GM19240 (cell line): ENCODE data around the gene ZNF512B.
"Not testable (repeated sequence)": the region's sequence is repeated elsewhere in the genome, so short reads cannot be mapped to it uniquely, and the experiment has no call there.

Experiments
- DNase-seq: peaks from one replicate; pipeline ENCODE4 v3.0.0; 2011; ENCODE audit warnings: low spot score; ENCODE audit not compliant: insufficient read length

ZNF512B gene

DNA sequence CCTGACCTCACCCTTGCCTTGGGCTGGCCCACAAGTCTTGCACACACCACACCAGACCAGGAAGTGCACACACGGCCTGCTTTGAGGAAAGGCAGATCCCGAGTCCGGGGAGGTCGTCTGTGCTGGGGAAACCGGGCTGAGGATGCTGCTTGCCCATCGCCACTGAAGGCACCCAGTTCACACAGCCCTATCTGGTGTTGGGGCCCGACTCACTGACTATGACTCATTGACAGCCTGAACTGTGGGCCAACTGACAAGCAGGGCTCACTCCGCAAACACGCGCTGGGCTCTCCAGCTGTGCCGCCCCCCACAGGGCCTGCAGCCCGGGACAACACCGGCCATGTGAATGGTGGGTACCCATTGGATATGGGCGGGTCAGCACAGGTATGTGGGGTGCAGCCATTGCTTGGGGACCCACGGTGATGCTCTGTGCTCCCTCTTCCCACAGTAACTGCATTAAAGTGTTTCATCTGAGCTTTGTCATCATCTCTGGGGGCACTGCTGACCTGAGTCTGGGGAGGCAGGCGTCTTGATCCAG, 8.1 kb upstream of the ZNF512B start:
- DNase-seq: no peak

DNA sequence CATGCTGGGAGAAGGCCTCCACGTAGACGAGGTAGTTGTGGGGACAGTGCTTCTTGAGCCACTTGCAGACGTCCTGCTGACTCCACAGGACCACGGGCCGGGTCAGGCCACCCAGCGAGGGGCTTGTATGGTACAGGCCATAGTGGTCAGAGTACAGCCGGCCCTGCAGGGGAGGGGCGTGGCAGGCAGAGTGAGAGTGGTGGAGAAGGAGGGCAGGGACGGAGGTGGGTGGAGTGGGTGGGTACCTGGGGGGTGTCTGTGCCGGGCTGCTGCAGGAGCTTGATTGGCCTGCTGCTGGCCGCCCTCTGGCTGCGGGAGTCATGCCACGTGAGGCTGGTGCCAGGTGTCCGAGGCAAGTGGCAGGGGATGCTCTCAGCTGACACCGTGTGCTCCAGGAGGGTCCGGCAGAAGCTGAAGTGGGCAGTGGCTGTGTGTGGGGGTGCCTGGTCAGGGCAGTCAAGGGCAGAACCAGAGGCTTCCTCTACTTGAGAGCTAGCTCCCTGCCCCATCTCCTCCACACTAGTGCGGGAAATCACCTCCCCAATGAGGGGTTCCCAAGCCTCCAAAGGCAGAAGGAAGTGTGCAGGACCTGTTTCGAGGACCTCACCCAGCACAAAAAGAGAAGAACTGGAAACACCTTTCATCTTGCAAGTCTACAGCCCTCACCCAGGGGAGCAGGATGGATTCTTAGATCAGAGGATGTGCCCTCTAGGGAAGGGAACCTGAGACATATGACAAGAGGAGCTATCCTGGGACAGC, 7.4 kb upstream of the ZNF512B start:
- DNase-seq: no peak

DNA sequence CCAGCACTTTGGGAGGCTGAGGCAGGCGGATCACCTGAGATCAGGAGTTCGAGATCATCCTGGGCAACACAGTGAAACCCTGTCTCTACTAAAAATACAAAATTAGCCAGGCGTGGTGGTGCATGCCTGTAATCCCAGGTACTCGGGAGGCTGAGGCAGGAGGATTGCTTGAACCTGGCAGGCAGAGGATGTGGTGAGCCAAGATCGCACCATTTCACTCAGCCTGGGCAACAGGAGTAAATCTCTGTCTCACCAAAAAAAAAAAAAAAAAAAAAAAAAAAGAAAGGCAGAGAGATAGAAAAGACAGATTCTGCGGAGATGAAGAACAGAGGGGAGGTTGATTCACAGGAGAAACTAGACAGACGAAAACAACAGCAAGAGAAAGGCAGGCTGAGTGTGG, 6.8 kb upstream of the ZNF512B start:
- not testable (repeated sequence) for DNase-seq

DNA sequence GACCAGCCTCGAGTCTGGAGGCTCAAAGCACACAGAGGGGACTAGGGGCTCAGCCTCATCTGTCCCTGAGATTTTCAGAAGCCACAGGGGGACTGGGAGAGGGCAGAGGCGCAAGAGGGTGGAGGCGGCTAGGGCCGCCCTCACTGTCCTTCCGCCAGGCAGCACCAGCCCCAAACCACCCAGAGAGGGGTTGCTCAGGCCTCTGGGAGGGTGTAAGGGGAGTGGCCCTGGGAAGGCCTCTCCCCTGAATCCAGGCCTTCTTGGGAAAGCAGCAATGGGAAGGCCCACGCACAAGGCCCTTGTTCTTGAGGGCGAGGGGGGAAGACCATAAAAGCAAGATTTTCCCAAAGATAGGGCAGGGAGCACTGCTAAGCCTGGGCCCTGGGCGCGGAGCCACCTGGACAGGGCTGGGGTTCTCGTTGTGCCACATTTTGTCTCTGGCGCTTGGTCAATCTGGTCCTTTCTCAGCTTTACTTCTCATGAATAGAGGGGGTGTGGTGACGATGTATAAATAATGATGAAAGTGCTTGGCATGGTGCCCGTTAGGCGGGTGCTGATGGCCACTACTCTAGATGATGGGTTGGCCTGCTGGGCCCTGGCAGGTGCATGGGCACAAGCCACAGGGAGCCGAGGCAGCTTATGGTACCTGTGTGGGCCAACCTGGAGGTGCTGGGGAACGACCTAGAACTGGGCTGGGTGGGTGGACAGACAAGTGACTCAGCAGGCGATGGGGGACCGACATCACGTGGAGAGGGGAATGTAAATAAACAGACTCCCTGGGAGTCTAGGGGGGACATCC, 4.9 kb upstream of the ZNF512B start:
- no peak for DNase-seq

DNA sequence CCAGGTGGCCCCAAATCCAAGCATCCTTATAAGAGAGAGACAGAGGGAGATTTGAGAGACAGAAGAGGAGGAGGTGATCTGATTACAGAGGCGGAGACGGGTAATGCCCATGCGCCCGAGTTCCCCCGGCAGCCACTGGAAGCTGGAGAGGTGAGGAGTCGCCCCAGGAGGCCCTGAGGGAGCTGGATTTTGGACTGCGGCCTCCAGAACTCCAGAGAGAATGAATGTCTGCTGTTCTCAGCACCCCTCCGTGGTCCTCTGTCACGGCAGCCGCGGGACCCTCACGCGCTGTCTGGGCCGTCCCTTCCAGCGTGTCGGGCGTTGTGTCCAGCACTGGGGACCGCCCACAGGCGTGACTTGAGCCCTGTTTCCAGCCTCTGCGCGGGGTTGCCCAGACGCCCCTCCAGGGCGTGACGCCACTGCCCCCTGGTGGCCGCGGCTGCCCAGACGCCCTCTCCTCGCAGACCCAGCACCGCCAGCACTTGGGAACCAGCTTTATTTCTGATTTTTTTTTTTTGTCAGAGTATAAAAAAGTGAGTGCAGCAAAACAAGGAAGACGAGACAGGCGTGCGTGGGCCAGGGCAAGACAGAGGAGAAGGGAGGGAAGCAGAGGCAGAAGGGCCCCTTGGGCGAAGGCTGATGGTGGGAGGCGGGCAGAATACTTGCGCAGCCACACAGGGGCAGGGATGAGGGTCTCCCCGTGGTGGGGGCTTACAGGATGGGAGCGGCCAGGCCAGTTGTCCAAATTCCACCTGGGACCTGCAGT, 4.1 kb upstream of the ZNF512B start:
- peak; percentile 87 for DNase-seq

DNA sequence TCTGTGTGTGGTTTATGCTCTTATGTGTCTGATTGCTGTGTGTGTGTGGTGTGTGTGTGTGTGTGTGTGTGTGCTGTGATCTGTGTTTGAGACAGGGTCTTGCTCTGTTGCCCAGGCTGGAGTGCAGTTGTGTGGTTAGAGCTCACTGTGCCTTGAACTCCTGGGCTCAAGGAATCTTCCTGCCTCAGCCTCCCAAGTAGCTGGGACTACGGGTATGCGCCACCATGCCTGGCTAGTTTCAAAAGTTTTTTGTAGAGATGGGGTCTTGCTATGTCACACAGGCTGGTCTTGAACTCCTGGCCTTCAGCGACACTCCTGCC, 3.4 kb upstream of the ZNF512B start:
- DNase-seq: no peak

DNA sequence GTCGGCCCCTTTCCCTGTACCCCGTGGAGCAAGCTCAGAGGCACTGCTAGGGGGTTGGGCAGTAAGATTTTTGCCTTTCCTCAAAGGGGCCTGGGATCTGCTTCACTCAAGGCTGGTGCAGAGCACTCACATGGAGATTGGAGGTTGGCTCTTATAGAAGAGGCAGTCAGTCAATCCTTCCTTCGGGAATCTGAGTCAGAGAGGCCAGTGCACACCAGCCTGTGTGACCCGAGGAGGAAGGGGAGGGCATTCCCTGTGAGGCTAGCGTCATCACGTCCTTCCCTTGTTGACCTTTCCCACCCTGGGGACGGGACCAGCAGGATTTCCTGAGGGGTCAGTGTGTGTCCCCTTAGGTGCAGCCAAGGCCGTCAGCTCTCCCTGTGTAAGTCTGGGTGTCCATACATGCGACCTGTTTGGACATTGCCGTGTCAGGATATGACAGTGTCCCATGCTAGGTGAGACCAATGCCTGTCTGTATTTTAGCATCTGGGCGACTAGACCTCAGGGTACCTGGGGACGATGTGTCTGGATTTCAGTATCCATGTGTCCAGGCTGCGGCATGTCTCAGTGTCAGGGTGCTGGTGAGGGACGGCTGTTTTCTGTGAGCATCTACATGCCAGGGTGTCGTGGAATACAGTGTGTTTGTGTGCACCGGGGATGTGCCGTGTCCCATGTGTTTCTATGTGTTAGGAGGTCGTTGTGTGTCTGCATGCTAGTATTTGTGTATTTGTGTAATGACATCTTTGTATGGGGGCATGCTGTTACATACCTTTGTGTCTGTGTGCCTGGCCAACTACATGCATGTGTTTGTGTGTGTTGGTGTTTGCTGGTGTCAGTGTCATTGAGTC, 2.8 kb upstream of the ZNF512B start:
- DNase-seq: no peak

DNA sequence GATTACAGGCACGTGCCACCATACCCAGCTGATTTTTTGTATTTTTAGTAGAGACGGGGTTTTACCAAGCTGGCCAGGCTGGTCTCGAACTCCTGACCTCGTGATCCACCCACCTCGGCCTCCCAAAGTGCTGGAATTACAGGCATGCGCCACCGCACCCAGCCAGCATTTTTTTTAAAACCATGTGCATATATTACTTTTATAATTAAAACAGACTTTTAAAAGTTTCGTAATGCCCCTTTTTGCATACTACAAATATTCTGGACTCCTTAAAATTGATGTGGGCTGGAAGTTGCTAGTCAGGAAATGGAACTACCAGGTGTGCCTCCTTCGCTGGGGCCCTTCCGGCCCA, 2.2 kb upstream of the ZNF512B start:
- DNase-seq: not testable (repeated sequence)

DNA sequence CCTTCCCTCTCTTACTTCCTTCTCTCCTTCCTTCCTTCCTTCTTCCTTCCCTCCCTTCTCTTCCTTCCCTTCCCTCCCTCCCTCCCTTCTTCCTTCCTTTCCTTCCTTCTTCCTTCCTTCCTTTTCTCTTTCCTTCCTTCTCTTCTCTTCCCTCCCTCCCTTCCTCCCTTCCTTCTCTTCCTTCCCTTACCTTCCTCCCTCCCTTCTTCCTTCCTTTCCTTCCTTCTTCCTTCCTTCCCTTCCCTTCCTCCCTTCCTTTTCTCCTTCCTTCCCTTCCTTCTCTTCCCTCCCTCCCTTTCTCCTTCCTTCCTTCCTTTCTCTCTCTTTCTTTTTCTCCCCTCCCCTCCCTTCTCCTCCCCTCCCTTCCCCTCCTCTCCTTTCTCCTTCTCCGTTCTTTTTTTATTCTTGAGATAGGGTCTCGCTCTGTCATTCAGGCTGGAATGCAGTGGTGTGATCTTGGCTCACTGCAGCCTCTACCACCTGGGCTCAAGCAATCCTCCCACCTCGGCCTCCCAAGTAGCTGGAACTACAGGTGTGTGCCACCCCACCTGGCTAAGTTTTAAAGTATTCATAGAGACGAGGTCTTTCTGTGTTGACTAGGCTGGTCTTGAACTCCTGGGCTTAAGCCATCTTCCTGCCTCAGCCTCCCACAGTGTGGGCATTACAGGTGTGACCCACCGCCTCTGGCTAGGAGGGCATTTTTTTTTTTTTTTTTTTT, 1.1 kb upstream of the ZNF512B start:
- DNase-seq: no peak

DNA sequence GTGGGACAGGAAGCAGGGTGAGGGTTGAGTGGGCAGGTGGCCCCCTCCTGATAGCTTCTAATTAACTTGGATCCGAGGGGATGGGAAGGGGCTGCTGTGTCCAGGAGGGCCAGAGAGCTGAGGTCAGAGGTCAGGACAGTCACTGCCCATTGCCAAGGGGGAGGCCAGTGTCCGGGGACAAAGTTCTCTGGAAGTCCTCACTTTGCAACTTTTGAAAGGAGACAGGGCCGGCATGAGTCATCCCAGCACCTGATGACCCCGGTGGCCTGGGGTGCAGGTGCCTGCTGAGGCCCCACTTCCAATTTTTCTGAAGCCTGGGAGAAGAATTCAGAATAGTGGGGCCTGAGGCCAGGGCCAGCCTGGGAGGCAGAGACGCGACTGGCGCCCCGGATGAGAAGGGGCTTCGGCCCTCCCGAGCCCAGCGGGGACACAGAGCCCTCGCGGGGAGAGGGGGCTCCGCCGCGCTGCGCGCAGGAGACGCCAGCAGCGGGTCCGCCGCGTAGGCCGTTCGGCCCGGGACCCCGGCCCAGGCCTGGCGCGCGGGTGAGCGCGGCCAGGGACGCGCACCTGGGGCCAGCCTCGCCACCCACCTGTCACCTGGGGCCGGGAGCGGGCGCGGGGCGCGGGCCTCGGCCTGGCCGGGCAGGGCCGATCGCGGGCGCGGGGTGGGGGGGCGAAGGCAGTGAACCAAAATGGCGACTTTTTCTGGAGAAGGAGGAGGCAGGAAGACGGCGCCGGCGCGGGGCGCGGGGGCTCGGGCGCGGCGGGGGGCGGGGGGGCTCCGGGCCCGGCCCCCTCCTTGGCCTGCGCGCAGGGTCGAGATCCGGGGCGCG, 586 bp downstream of the ZNF512B start:
- no peak for DNase-seq

DNA sequence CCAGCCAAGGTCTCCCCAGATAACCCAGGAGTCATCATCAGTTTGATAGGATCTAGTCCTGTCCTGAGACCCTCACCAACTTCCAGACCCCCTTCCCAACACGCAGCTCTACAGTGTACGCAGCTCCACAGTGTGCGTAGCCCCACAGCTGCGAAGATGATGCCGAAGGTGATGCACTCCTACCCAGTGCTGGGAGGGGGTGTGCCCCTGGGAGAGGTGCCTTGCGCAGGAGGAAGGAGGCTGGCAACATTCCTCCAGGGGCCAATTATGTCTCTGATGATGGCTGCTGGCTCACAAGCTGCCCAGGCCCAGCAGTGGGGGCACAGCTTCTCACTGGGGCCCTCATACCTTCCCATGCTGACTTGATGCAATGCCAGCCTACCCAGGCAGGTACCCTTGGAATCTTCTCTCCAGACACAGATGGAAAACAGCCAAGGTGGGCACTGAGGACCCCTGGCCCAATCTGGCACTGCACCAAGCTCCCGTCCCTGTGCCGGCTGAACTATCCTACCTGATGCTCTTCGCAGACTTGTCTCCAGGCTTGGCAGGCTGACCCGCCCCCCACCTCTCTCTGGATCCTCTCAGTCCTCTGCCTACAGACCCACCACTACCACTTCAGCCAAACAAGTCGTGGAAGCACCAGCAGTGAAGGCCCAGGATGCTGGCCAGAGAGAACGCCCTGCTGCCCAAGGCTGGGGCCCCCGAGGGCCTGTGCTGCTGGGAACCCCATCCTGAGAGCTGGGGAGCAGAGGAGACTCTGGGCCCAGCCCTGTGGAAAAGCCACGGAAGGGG, 1.4 kb downstream of the ZNF512B start:
- DNase-seq: no peak

DNA sequence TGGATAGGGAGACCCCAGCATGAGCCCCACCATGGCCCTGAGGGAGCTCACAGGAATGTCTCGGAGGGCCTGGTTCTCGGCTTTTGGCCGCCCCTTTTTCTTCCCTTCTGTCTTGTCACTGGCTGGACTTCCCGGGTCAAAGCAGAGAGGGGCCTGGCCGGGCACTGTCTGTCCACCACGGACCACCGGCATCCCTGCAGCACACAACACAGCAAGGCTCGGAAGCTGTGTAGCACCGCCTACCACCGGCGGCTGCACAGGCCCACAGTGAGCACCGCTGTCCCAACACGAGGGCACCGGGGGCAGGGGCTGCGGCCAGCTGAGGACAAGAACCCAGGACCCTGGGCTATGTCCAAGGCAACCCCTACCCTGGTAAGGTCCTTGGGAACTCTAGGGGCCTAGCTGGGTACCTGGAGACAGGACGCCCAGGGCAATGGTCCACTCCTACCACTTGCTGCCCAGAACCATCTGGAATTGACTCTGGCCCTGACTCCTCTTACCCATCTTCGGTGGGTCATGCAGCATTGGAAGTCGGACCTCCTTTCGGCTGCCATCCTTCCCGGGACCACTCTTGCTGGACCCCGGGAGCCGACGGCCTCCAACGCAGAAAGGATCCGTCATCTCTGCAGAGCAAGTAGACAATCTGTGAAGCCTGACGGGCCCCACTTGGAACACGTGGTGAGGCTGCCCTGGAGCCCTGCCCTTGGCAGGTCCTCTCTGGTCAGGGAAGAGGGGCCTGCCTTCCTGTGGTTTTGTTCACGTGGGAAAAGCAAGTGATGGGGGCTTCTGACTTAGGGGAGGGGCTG, 2.2 kb downstream of the ZNF512B start:
- DNase-seq: no peak

DNA sequence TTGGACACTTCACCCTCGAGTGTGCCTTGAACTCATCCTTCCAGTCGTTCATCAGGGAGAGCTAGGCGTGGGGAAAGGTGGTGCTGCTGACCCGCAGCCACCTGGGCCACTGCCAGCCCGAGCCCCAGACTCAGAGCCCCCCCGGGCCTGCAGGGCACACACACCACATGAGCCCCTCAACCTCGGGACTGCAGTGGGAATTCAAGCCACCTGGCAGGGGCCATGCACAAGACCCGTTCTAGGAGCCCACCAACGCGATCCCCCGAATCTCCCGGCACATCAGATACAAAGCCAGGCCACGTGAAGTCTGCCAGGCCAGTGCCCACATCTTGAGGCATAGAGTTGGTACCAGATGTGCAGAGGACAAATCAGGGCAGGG, 2.8 kb downstream of the ZNF512B start:
- no peak for DNase-seq

DNA sequence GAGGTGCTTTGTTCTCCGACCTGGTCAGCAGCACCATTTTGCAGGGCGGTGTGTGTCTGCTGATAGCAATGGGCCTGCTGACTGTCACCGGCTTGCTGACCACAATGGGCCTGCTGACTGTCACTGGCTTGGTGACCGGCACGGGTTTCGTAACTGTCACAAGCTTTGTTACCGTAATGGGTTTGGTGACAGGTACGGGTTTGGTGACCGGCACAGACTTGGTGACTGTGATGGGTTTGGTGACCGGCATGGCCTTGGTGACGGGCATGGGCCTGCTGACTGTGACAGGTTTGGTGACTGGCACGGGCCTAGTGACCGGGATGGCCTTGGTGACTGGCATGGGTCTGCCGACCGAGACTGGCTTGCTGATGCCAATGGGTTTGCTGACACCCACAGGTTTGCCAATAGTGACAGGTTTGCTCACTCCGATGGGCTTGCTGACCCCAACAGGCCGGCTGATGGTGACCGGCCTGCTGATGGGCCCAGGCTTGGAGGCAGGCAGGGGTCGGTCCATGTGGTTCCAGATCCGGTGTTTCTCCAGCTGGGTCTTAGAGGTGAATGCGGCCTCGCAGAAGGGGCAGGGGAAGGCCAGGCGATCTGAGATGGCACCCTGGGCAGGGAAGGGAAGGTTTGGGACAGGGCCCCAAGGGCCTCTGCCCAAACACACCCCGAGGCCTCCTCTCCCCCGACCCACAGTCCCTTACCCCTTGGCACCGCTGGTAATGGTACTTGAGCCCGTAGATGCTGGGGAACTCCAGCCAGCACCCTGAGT, 3.4 kb downstream of the ZNF512B start:
- DNase-seq: no peak

DNA sequence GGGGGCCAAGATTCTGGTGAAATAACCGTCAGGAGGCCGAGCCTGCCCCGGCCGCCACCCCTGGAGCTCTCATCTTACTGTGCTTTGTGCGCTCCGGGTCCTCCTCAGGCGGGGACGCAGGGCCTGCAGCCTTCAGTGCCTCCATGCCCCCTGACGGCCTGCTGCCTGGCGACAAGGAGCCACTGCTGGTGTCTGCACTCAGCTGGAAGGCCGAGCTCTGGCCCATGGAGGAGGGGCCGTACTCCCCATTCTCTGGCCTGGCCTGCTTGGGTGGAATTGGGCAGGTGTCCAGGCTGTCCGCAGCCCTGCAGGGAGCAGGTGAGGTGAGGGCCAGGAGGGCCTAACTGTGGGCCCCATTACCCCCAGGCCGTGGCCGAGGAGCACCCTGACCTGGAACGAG, 5.3 kb downstream of the ZNF512B start:
- no peak for DNase-seq

DNA sequence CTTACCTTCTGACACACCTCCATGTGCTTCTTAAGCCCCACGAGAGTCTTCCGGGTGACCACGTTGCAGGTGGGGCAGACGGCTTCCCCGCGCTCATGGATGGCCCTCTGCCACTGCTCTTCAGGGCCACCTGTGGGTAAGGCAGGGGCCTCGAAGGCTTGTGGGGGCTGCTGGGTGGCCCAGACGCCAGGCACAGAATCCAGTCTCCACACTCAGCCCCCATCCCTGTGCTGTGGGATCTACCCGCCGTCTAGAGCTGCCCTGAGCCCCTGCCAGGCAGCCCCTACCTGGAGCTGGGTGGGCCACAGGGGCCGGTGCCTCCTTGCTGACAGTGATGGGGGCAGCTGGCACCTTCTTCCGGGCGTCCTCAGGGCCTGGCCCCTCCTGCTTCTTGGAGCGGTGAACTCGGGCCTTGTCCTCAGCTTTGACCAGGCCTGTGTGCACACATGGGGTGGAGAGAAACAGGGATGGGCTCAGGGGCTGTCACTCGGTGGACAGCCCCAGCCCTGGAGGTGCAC, 5.9 kb downstream of the ZNF512B start:
- DNase-seq: no peak

DNA sequence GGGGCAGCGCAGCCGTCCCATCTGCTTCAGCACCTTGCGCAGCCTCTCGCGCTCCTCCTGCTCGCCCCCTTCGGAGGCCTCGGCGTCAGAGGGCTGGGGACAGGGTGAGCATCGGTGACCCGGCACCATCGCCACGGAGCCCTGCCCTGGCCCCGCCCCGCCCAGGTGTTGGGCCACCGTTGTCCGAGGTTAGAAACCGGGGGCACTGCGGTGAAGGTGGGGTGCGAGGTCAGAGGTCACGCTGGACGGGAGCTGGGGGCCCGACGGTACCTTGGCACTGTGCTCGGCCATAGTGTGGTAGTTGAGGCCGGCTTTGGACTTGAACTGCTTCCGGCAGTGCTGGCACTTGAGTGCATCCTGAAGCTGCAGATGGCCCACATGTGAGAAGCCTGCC, 6.4 kb downstream of the ZNF512B start:
- no peak for DNase-seq
